GM12801 (cell line): ENCODE results near the gene FIS1.

Source experiments
- TF ChIP-seq, protein P1 (sequence below): IDR thresholded peaks from one replicate; pipeline ENCODE4 v1.5.1; 2011; ENCODE audit warnings: control low read depth; ENCODE audit not compliant: insufficient read length; ENCODE audit errors: extremely low read depth

FIS1 gene

DNA sequence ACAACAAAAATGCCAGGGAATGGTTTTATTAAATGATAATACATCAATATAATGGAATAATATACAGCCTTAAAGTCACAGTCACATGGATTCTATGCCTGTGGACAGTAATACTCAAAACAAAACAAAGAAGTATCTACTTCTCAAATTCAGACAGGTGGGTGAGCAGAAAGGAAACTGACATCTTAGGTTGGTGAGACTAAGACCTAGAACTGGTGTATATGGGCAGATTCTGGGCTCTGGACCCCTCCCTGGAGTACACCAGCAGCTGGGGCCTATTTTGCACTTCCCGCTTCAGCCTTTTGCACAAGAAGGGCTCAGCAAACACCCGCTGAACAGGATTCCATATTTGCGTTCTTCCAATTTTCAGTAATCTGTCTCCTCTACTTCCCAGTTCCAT lies 5.4 kb upstream of the FIS1 start:
- TF ChIP-seq, protein P1, sequence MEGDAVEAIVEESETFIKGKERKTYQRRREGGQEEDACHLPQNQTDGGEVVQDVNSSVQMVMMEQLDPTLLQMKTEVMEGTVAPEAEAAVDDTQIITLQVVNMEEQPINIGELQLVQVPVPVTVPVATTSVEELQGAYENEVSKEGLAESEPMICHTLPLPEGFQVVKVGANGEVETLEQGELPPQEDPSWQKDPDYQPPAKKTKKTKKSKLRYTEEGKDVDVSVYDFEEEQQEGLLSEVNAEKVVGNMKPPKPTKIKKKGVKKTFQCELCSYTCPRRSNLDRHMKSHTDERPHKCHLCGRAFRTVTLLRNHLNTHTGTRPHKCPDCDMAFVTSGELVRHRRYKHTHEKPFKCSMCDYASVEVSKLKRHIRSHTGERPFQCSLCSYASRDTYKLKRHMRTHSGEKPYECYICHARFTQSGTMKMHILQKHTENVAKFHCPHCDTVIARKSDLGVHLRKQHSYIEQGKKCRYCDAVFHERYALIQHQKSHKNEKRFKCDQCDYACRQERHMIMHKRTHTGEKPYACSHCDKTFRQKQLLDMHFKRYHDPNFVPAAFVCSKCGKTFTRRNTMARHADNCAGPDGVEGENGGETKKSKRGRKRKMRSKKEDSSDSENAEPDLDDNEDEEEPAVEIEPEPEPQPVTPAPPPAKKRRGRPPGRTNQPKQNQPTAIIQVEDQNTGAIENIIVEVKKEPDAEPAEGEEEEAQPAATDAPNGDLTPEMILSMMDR: no peak

DNA sequence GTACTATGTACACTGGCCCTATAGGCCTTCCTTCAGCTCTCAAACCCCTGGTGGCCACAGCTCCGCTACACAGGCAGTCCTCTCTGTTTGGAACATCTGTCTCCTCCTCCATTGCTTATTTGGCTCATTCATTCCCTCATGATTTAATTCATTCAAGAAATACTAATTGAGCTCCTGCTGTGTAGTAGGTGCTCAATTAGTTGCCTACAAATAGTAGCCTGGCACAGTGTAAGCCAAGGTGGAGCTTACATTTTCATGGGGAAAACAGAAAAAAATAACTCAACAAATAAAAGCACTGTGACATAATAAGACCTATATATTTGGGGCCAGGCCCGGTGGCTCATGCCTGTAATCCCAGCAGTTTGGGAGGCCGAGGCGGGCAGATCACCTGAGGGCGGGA lies 3.4 kb upstream of the FIS1 start:
- TF ChIP-seq, protein P1: no peak

DNA sequence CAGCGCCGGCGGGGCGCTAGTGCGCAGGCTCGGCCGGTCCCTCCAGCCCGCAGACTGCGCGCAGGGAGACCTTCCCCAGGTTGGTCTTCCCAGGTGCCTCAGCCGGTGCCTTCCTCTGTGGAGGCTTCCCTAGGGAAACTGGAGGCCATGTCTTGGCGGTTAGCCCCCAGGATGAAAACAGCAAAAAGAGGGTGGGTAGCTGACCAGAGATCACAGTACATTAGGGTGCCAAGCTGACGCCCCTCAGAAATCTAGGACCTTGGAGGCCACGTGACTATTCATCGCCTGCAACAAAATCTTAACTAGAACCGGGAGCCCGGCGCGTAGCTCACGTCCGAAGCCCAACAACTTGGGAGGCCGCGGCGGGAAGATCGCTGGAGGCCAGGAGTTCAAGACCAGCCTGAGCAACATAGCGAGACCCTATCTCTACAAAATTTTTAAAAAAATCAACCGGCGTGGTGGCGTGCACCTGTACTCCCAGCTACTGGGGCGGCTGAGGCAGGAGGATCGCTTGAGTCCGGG lies 327 bp upstream of the FIS1 start:
- TF ChIP-seq, protein P1: no peak

DNA sequence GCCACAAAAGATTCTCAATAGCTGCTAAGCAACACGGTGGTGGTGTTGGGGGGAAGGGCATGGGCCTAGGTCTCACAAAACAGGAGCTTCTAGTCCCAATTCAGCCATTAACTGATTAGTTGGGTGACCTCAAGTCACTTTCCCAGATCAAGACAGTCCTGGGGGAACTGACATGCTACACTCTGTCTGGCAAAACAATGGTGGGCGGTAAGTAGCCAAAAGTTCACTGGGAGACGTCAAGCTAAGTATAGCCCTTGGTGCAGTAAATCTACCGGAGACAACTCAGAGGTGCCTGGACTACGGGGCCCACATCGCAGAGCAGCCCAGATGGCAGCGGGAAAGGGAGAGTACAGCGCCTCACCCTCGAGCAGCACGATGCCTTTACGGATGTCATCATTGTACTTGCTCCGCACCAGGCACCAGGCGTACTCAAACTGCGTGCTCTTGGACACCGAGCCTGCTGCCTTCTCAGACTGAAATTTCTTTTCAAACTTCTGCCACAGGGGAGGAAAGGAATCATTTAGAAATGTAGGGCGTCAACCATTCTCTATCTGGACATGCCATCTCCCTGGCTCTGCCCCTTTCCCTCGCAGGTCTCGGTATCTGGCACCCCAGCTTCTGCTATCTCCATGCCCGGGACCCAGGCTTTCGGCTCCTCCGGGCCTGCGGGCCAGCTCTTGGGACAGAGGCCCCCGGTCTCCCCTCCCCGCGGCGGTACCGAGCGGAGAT lies 1.1 kb downstream of the FIS1 start:
- TF ChIP-seq, protein P1: no peak

DNA sequence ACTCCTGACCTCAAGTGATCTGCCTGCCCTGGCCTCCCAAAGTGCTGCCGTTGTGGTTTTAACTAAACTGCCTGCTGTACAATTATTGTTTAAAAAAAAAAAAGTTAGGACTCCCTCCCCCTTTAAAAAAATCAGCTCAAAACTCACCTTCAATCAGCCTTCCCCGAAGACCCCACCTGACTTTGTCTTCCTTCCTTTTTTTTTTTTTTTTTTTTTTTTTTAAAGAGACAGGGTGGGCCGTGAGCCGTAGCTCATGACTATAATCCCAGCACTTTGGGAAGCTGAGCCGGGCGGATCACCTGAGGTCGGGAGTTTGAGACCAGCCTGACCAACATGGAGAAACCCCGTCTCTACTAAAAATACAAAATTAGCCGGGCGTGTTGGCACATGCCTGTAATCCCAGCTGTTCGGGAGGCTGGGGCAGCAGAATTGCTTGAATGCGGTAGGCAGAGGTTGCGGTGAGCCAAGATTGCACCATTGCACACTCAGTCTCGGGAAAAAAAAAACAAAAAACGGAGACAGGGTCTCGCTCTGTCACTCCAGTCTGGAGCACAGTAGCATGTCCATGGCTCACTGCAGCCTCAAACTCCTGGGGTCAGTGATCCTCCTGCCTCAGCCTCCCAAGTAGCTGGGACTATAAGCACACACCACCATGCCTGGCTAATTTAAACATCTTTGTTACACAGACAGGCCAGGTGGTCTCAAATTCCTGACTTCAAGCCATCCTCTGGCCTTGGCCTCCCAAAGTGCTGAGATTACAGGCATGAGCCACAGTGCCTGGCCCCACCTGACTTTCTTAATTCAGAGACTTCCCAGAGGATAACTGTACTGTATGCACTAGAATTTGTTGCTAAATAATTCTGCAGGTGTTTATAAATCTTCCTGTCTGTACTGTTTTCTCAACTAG lies 3.2 kb downstream of the FIS1 start:
- TF ChIP-seq, protein P1: no peak

DNA sequence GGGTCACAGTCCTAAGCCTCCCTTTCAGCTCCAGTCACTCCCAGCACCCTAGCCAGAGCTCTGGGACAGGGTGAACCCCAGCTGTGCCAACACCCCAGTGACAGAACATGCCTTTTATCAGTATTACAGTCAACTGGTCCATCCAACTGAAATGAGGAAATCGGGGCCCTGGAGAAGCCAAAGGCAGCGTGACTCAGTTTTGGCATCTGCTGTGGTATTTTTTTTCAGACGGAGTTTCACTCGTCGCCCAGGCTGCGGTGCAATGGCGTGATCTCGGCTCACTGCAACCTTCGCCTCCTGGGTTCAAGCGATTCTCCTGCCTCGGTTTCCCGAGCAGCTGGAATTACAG lies 3.9 kb downstream of the FIS1 start:
- TF ChIP-seq, protein P1: no peak

DNA sequence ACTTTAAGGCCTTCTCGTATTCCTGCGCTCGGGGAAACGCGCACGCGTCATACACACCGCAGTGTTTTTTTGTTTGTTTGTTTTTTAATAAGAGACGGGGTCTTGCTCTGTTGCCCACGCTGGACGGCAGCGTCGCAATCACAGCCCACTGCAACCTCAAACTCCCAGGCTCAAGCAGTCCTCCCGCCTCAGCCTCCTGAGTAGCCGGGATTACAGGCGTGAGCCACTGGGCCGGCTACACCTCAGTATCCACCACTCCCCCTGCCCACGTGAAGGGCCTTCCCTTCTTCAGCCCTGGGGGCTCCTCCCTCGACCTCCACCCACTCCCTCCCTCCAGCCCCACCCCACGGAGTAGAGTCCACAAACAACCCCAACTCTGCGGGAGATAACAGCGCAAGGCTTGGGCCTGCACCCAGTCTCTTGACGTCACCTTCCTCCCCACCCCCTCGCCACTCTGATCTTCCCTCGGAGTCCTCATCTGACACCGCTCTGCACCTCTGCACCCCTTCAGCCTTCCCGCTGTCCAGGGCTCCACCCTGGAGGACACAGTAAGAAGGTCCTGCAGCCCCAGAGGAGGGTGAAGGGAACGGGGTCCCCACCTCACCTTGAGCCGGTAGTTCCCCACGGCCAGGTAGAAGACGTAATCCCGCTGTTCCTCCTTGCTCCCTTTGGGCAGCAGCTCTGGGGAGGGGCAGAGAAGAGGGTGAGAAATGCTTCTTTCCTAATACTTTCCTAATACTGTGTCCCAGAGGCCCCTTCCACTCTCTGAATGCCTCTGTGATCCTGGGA lies 4.5 kb downstream of the FIS1 start:
- TF ChIP-seq, protein P1: no peak
